ENCODE results near the gene AK5.

The AK5 gene

DNA sequence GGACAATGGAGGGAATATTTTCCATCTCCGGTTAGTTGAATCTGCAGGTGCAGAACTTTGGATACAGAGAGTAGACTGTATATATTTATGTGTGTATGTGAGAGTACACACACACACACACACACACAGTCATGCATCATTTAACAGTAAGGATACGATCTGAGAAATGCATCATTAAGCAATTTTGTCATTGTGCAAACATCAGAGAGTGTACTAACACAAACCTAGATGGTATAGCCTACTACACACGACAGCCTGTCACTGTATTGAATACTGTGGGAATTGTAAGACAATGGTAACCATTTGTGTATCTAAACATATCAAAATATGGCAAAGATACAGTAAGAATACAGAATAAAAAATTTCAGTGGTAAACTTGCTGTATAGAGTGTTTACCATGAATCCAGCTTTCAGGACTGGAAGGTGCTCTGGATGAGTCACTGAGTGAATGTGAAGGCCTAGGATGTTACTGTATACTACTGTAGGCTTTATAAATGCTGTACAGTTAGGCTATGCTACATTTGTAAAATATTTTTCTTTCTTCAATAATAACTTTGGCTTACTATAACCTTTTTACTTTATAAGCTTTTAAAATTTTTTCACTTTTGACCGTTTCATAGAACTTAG, 262.1 kb downstream of the AK5 start:
- no peak for DNase-seq (ENCODE audit: low spot score)

- no peak for DNase-seq (ENCODE audit: low spot score)
Observed at GRCh38 chr1:77544845-77545244, 263.0 kb downstream of the AK5 start.

DNA sequence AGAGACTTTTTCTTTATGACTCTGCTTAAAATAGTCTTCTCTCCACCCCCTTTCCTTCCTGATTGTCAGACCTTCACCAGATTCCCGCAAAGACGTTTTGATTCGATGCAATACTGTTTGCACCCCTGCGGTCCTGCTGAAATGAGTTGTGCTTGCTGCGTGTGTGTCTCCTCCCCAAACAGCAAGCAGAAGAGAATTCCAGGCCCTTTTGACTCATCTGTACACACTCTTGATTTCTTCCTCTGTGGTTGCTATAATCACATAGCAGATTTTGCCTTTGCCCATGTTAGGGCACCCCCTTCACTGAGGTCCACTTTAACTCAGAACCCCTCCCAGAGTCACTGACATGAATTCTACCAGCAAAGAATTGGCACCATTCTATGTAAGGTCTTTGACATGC, 264.2 kb downstream of the AK5 start:
- DNase-seq (ENCODE audit: low spot score), result peak; percentile 76

DNA sequence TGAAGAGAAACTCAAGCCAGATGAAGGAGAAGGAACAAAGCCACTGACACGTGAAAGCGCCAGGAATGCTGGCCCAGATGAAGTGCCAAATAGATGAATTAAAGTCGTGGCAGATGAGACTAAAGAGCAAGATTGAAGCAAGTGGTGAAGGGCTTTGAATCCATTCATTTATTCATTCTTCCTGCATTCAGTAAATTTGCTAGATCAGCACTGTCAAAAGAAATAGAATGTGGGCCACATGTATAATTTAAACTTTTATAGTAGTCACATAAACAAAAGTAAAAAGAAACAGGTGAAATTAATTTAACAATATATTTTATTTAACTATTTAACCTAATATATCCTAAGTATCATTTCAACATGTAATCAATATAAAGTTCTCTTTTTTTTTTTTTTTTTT, 265.1 kb downstream of the AK5 start:
- no peak for DNase-seq (ENCODE audit: low spot score)

- no peak for DNase-seq (ENCODE audit: low spot score)
Observed at GRCh38 chr1:77548285-77548684, 266.5 kb downstream of the AK5 start.

GRCh38 chr1:77550135-77550534, 268.3 kb downstream of the AK5 start:
- DNase-seq (ENCODE audit: low spot score), result no peak

GRCh38 chr1:77552626-77553025, 270.8 kb downstream of the AK5 start:
- DNase-seq (ENCODE audit: low spot score), result no peak

DNA sequence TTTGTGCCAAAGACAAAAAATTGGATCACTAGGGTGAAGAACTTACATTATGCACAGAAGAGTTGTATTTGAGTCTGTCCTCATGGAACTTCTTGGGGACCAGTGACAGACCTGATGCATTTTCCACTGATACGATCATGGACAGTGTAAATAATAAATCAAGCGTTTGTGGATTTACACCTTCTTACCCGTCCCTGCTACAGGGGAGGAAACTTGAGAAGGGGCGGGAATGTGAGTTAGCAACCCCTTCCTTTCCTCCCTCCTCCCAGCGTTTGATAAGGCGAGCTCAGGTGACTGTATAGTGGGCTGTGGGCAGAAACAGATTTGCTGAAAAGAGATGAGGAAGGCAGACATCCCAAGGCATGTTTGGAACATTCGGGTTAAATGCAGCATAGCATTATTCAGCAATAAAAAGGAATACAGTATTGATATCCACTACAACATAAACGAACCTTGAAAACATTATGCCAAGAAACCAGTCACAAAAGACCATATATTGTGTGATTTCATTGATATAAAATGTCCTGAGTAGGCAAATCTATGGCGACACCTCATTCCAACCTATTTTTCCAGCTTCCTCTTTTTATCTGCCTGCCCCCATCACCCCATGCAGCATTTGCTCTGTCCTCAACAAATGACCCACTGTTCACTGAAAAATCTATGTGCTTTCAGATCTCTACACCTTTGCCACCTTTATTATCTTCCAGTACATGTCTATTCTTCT, 271.9 kb downstream of the AK5 start:
- DNase-seq (ENCODE audit: low spot score), result no peak

GRCh38 chr1:77556045-77556444, 274.2 kb downstream of the AK5 start:
- no peak for DNase-seq (ENCODE audit: low spot score)

GRCh38 chr1:77557053-77557452, 275.2 kb downstream of the AK5 start:
- no peak for DNase-seq (ENCODE audit: low spot score)

GRCh38 chr1:77558591-77559164, 276.9 kb downstream of the AK5 start:
- no peak for DNase-seq (ENCODE audit: low spot score)

DNA sequence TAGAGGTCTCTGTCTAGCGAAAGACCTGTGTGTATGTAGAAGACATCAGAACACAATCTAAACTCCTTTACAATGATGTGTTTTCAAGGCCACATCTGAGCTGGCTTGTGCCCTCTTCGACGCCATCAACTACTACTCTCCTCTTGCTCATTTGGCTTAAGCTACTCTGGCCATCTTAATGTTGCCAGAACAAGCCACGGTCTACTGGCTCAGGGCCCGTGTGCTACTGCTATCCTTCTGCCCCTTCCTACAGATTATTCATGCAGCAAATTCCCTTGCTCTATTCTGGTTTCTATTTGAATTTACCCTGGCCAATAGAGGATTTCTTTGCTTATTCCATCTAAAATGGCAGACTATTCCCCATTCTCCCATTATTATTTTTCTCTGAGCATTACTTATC, 278.9 kb downstream of the AK5 start:
- no peak for DNase-seq (ENCODE audit: low spot score)

DNA sequence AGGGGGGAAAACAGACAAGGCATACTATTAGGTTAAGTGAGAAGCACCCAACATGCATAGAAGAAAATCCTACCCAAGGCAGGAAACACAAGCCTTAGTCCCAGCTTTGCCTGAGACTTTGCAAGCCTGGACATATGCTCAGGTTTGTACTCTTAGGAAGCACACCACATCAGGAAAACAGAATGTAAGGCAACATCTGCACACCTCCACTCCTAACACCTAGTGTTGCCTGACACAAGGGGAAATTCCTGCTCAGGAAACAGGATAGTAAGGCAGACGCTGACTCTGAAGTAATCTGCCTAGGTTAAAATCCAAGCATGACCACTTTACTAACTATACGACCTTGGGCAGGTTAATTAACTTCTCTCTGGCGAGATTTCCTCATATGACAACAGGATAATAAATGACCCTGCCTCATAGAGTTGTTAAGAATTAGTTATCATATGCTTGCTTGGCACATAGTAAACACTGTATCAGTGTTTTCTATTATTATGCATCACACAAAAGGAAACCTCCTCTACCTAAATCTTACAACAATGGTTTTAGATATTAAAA, 280.9 kb downstream of the AK5 start:
- DNase-seq (ENCODE audit: low spot score), result no peak

DNA sequence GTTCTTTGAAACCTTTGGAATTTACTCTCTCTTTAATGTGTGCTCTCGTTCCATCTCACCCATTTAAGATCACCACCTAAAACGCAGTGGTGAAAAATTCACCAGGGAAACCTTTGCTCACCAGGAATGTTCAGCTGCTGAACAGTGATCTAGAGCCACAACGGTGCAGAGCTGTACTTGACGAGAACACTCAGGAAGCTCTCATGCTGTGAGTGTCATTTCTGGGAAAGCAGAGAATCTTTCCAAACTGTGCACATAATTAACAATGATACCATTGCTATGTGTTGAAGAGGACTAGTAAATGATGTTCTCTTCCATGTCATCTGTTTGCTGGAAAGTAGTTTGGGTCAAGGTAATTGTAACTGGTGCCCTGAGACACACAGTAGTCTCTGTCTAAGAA, 283.5 kb downstream of the AK5 start:
- DNase-seq (ENCODE audit: low spot score), result no peak

- no peak for DNase-seq (ENCODE audit: low spot score)
Observed at GRCh38 chr1:77571642-77572041, 289.8 kb downstream of the AK5 start.

GRCh38 chr1:77579547-77579946, 297.7 kb downstream of the AK5 start:
- no peak for DNase-seq (ENCODE audit: low spot score)

DNA sequence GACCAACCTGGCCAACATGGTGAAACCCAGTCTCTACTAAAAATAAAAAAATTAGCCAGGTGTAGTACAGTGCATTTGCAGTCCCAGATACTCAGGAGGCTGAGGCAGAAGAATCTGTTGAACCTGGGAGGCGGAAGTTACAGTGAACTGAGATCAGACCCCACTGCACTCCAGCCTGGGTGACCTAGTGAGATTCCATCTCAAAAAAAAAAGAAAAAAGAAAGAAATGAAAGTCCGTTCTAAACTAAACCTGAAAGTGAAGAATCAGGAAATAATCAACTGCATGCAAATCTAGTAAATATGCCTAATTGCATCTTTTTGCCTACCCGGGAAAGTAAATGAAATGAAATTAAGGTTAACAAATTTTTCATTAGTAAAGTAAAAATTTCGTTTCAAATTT, 301.1 kb downstream of the AK5 start:
- DNase-seq (ENCODE audit: low spot score), result no peak

GRCh38 chr1:77583483-77583882, 301.7 kb downstream of the AK5 start:
- no peak for DNase-seq (ENCODE audit: low spot score)

DNA sequence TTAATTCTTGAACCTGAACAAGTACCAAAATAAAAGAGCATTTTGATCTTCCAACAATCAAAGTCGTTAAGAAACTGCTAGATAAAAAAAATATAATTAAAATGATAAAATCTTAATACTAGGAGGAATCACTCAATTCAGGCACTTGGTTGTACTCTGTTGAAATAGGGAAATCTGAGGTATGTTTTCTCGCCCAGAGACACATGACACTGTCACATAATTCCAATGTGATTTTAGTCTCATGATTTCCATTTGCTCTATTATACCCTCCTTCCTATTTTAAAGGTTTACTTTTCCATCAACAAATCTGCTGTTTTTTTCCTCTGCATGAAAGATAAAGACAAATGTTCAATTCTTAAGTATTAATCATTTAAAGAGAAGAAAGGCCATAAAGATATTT, 303.1 kb downstream of the AK5 start:
- DNase-seq (ENCODE audit: low spot score), result no peak

- no peak for DNase-seq (ENCODE audit: low spot score)
Observed at GRCh38 chr1:77585610-77586314, 303.9 kb downstream of the AK5 start.

GRCh38 chr1:77589231-77589630, 307.4 kb downstream of the AK5 start:
- no peak for DNase-seq (ENCODE audit: low spot score)

DNA sequence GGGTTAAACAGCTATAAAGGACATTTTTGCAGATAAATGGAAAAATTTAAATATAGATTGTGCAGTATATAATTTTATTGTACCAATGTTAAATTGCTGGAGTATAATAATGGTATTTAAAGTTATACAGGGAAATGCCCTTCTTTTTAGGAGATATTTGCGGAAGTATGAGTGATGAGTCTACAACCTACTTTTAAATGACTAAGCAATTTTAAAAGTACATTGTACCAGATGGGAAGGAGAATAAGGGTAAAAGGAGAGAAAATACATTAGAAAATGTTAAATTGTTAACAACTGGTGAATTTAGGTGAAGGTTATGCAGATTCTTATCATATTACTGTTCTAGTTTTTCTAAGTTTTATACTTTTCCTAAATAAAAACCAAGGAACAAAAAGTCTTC, 308.8 kb downstream of the AK5 start:
- no peak for DNase-seq (ENCODE audit: low spot score)

- DNase-seq (ENCODE audit: low spot score), result no peak
Observed at GRCh38 chr1:77592906-77593305, 311.1 kb downstream of the AK5 start.
